HFFc6 (cell line): ENCODE data around the gene ADIPOR1. TPM values are rescaled to one million over a fixed set of nuclear protein-coding genes. Genes with fewer than 3 reads are reported as not detected.
"Not testable (repeated sequence)": the region's sequence is repeated elsewhere in the genome, so short reads cannot be mapped to it uniquely, and the experiment has no call there.

Experiments used
- DNase-seq: peaks from one replicate; pipeline ENCODE4 v3.0.0-alpha.2; 2018
- H3K27ac Mint-ChIP-seq: 2 replicates; pipeline ENCODE4 v1.8.0; 2020; ENCODE audit warnings: mild to moderate bottlenecking, mixed read lengths
- H3K27me3 Mint-ChIP-seq: 2 replicates; pipeline ENCODE4 v1.8.0; 2021; ENCODE audit warnings: mild to moderate bottlenecking, moderate library complexity, mixed read lengths; ENCODE audit not compliant: insufficient read depth
- H3K36me3 Mint-ChIP-seq: 2 replicates; pipeline ENCODE4 v1.8.0; 2021; ENCODE audit warnings: low read depth, mixed read lengths
- H3K4me1 Mint-ChIP-seq: 2 replicates; pipeline ENCODE4 v1.8.0; 2020; ENCODE audit warnings: low read depth, mixed read lengths
- H3K4me3 Mint-ChIP-seq: 2 replicates; pipeline ENCODE4 v1.8.0; 2020; ENCODE audit warnings: mild to moderate bottlenecking, moderate library complexity, mixed read lengths
- H3K9me3 Mint-ChIP-seq: 2 replicates; pipeline ENCODE4 v1.8.0; 2020; ENCODE audit warnings: mild to moderate bottlenecking, mixed read lengths
- long read RNA-seq: library from polyadenylated mRNA; unstranded; transcript quantifications from one replicate; pipeline ENCODE4 v2.0.0, GENCODE V29; 2019
- total RNA-seq, 6 experiments: library from RNA; stranded (reverse); fragmentation: NEBNext Ultra II Directional; extraction: Animal tissue kit (Norgen Biotek cat#: 25700); gene quantifications; 2 replicates in 1 of 6; 3 replicates in 5 of 6; pipeline ENCODE4 v1.2.3, GENCODE V29; 2021
- TF ChIP-seq, protein P1 (sequence below): fragments of 200-600 bp; sonication (generic); IDR thresholded peaks from 2 replicates; pipeline ENCODE4 v1.5.0; 2021; ENCODE audit warnings: antibody characterized with exemption, mild to moderate bottlenecking

Gene ADIPOR1
- 100 to 1,000 TPM in 3 of 6 experiments, 10 to 100 TPM in 3; 90.5 to 123 (median 103) TPM for total RNA-seq
- long read RNA-seq, transcript ADIPOR1-201 (8 exons, 2,177 nt): major isoform, 228 of 255 reads
- long read RNA-seq, partial matches to known transcripts: 12 of 255 reads
- long read RNA-seq, other reads (novel, unspliced or antisense): 12 of 255 reads

DNA sequence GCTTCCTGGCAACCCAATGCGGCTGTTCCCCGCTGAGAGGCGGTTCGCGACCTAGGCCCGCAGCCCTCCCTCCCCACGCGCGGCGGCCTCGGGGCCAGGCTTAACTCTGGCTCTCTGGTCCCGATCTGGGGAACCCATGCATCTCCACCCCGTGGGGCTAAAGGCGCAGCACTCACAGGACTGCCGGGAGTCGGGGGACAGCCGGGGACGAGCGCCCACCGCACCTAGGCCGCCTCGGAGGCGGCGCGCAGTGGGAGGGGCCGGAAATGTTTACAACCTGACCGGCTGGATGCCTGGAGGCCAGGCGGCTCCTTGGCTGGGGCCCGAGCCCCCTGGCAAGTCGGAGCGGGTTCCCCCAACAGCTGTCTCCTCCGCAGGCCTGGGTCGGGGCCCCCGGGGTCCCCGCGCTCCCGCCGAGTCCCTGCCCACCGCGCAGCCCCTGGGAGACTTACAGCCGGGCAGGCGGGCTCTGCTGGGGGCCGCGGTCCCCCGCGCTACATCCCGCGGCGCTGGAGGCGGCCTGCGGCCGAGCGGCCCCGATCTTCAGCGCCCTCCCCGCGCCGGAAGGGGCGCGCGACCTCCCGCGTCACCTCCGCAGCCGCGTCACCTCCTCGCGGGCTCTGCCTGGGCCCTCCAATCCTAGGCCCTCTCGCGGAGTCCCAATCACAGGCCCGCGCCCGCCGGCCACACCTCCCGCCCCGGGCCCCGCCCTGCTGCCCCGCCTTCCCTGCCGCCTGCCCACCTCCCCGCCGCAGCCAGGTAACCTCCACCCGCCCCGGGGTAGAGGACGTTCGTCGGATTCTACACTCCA lies at the start of gene ADIPOR1:
Gene ADIPOR1 (minus strand): TSS at position 580 of the 811 bp plus-strand sequence. CDS start 7,242 bp downstream, outside the sequence.
- Mint-ChIP-seq H3K27me3 (peaks cover 2% of the 10 kb centered on the region; the same call in 1 of the 2 replicates), H3K27ac (peak within 1 kb of the TSS; percentile 67), H3K36me3 (peaks cover 10% of the 10 kb centered on the region; the same call in 1 of the 2 replicates), H3K4me1 (peaks cover 44% of the 10 kb centered on the region), H3K4me3 (peak within 1 kb of the TSS; percentile 89), H3K9me3 (no peaks in the 10 kb centered on the region)
- TF ChIP-seq, protein P1, sequence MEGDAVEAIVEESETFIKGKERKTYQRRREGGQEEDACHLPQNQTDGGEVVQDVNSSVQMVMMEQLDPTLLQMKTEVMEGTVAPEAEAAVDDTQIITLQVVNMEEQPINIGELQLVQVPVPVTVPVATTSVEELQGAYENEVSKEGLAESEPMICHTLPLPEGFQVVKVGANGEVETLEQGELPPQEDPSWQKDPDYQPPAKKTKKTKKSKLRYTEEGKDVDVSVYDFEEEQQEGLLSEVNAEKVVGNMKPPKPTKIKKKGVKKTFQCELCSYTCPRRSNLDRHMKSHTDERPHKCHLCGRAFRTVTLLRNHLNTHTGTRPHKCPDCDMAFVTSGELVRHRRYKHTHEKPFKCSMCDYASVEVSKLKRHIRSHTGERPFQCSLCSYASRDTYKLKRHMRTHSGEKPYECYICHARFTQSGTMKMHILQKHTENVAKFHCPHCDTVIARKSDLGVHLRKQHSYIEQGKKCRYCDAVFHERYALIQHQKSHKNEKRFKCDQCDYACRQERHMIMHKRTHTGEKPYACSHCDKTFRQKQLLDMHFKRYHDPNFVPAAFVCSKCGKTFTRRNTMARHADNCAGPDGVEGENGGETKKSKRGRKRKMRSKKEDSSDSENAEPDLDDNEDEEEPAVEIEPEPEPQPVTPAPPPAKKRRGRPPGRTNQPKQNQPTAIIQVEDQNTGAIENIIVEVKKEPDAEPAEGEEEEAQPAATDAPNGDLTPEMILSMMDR: peak; percentile 66
- peak; percentile 78 for DNase-seq

DNA sequence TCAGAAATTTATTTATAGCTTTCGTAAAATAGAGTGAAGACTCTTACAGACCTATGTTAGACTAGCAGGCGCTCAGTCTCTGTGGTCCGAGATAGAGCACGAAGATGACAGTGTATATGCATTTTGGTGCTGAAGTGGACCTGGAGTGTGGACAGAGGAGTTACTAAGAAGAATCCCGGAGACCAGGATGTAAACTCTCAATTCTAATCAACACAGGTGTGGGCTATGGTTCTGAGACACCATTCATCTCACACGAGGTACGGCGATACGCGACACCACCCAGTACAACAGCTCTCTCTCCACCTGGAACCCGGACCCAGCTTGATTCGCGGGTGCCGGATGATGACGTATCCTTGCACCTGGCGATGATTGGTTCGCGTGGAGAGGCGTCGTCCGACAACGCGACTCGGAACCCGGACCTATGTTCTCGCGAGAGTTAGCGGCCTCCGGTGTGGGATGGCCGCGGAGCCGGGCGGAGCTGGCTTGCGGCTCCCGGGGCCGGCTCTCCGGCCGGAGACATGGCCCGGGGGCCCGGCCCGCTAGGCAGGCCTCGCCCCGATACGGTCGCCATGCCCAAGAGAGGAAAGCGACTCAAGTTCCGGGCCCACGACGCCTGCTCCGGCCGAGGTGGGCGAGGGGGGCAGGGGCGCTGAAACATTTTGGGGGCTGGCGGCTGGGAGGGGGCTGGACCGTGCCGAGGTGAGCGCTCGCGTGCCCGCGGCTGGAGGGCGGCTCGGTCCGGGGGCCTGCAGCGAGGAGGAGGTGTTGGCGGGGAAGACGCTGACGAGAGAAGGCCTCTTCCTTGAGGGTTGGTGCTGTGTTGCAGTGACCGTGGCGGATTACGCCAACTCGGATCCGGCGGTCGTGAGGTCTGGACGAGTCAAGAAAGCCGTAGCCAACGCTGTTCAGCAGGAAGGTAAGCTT lies 49.1 kb upstream of the ADIPOR1 start, which contains the start of gene TMEM183A:
Gene TMEM183A (plus strand): TSS at position 427 of the 924 bp plus-strand sequence. CDS start 92 bp downstream, at position 519.
- H3K27ac Mint-ChIP-seq: peak within 1 kb of the TSS; percentile 90
- H3K9me3 Mint-ChIP-seq: no peaks in the 10 kb centered on the region
- H3K36me3 Mint-ChIP-seq: peaks cover 13% of the 10 kb centered on the region
- peak within 1 kb of the TSS; percentile 93 for H3K4me3 Mint-ChIP-seq
- peak; percentile 97 for DNase-seq
- H3K27me3 Mint-ChIP-seq: no peaks in the 10 kb centered on the region
- TF ChIP-seq, protein P1: no peak
- peaks cover 20% of the 10 kb centered on the region for H3K4me1 Mint-ChIP-seq

DNA sequence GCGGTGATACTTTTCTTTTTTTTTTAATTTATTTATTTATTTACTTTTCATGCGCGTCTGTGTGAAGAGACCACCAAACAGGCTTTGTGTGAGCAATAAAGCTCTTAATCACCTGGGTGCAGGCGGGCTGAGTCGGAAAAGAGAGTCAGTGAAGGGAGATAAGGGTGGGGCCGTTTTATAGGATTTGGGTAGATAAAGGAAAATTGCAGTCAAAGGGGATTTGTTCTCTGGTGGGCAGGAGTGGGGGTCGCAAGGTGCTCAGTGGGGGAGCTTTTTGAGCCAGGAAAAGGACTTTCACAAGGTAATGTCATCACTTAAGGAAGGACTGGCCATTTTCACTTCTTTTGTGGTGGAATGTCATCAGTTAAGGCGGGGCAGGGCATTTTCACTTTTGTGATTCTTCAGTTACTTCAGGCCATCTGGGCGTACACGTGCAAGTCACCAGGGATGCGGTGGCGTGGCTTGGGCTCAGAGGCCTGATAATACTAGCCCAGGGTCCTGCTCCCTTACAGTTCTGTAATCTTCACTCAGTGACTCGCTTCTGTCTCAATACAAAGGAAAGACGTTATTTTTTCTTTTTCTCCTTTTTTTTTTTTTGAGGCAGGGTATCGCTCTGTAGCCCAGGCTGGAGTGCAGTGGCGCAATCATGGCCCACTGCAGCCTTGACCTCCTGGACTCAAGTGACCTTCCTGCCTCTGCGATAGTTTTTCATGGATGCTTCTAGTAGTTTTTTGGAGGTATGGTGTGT lies 47.5 kb upstream of the ADIPOR1 start:
- H3K9me3 Mint-ChIP-seq, DNase-seq, H3K27ac Mint-ChIP-seq, H3K27me3 Mint-ChIP-seq, H3K36me3 Mint-ChIP-seq: not testable (repeated sequence)
- H3K4me3 Mint-ChIP-seq: peak overlapping the region; percentile 93
- peaks cover 26% of the 10 kb centered on the region for H3K4me1 Mint-ChIP-seq

DNA sequence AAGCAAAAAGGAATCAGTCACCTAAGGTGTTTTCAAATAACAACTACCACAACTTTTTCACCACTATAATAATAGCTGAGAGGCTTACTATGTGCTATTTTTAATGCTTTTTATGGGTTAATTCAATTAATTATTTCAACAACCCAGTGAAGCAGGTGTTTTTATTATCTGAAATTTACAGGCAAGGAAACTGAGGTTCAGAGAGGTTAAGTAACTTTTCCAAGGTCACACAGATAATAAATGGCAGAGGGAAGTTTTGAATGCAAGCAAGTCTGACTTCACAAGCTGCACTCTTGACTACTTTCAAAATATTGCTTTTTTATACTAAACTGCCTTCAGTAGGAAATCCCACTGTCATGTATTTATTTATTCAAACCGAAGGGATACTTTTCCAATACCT lies 44.8 kb upstream of the ADIPOR1 start:
- peaks cover 24% of the 10 kb centered on the region for H3K4me1 Mint-ChIP-seq
- no peaks in the 10 kb centered on the region for H3K9me3 Mint-ChIP-seq
- DNase-seq: no peak
- H3K27ac Mint-ChIP-seq: no peak overlapping the region
- TF ChIP-seq, protein P1: no peak
- H3K4me3 Mint-ChIP-seq: no peak overlapping the region
- H3K36me3 Mint-ChIP-seq: no peaks in the 10 kb centered on the region
- H3K27me3 Mint-ChIP-seq: peaks cover 2% of the 10 kb centered on the region; the same call in 1 of the 2 replicates

DNA sequence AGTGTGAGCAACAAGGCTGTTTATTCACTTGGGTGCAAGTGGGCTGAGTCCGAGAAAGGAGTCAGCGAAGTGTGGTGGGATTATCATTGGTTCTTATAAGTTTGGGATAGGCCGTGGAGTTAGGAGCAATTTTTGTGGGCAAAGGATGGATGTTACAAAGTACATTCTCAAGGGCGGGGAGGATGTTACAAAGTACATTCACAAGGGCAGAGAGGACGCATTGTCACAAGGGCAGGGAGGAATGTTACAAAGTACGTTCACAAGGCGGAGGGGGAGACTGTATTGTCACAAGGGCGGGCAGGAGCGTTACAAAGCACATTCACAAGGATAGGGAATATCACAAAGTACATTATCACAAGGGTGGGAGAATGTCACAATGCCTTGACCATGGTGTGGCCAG lies 43.9 kb upstream of the ADIPOR1 start:
- DNase-seq: no peak
- H3K9me3 Mint-ChIP-seq: no peaks in the 10 kb centered on the region
- H3K36me3 Mint-ChIP-seq: no peaks in the 10 kb centered on the region
- peaks cover 24% of the 10 kb centered on the region for H3K4me1 Mint-ChIP-seq
- peaks cover 9% of the 10 kb centered on the region for H3K27me3 Mint-ChIP-seq
- TF ChIP-seq, protein P1: no peak
- no peak overlapping the region for H3K4me3 Mint-ChIP-seq
- no peak overlapping the region for H3K27ac Mint-ChIP-seq
